ENCODE results near the gene MFAP4.

The MFAP4 gene

GRCh38 chr17:19384723-19385391, 2.1 kb downstream of the MFAP4 start:
- no peak for DNase-seq

GRCh38 chr17:19383681-19384470, 3.1 kb downstream of the MFAP4 start:
- DNase-seq: no peak

DNA sequence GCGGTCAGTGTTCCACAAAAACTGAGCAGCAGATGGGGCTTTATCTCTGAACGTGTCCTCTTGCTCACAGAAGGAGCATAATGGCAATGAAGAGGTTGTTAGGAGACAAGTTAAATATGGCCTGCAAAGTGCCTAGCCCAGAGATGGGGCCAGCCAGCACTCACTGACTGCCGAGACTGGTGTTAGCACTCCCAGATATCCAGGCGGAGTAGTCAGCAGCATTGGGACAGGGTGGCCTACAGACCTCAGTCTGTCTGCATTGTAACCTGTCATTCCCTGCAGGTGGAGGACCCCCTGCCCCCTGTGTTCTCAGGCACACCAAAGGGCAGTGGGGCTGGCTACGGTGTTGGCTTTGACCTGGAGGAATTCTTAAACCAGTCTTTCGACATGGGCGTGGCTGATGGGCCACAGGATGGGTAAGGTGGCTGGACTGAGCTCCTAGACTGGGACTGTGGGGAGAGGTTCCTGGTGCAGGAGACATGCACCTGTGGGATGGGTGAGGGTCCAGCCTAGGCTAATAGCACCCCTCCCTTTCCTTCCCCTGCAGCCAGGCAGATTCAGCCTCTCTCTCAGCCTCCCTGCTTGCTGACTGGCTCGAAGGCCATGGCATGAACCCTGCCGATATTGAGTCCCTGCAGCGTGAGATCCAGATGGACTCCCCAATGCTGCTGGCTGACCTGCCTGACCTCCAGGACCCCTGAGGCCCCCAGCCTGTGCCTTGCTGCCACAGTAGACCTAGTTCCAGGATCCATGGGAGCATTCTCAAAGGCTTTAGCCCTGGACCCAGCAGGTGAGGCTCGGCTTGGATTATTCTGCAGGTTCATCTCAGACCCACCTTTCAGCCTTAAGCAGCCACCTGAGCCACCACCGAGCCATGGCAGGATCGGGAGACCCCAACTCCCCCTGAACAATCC, 4.2 kb downstream of the MFAP4 start:
- no peak for DNase-seq

- DNase-seq: no peak
Measured at GRCh38 chr17:19381741-19382444, 5.1 kb downstream of the MFAP4 start.

DNA sequence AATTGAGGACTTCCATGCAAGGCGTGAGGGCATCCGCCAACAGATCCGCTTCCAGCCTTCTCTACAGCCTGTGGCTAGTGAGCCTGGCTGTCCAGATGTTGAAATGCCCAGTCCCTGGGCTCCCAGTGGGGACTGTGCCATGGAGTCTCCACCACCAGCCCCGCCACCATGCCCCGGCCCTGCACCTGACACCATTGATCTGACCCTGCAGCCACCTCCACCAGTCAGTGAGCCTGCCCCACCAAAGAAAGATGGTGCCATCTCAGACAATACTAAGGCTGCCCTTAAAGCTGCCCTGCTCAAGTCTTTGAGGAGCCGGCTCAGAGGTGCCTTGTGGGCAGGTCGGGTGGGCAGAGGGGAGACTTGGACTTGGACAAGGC, 5.6 kb downstream of the MFAP4 start:
- DNase-seq: no peak

DNA sequence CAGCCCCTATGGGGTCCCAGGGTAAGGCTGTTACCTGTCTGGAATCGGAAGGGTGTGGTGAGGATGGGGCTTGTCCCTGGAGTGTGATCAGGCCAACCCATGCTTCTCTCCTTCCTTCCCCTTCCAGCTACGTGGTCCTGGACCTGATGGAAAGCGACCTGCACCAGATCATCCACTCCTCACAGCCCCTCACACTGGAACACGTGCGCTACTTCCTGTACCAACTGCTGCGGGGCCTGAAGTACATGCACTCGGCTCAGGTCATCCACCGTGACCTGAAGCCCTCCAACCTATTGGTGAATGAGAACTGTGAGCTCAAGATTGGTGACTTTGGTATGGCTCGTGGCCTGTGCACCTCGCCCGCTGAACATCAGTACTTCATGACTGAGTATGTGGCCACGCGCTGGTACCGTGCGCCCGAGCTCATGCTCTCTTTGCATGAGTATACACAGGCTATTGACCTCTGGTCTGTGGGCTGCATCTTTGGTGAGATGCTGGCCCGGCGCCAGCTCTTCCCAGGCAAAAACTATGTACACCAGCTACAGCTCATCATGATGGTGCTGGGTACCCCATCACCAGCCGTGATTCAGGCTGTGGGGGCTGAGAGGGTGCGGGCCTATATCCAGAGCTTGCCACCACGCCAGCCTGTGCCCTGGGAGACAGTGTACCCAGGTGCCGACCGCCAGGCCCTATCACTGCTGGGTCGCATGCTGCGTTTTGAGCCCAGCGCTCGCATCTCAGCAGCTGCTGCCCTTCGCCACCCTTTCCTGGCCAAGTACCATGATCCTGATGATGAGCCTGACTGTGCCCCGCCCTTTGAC, 6.3 kb downstream of the MFAP4 start:
- DNase-seq: no peak

DNA sequence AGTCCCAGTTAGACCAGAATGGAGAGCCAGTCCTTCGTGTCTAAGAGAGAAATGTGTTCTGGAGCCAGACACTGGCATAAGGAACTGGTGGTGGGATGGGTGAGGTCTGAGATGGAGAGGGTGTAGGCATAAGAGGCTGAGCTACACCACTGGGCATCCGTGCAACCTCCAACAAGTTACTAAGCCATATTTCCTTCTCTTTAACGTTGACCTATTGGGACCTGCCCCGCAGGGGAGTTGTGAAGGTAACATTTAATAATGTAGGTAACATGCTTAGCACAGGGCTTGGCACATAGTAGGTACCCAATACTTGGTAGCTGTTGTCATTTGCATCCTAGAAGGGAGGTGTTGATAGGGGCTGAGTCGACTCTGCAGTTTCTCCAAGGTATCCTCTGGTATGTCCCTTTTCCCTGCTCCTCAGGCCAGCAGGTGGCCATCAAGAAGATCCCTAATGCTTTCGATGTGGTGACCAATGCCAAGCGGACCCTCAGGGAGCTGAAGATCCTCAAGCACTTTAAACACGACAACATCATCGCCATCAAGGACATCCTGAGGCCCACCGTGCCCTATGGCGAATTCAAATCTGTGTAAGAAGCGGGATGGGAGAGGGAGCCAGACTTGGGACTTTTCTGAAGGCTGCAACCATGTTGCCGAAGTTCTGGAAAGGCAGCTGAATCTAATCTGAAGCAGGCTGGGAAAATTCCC, 7.5 kb downstream of the MFAP4 start:
- no peak for DNase-seq

DNA sequence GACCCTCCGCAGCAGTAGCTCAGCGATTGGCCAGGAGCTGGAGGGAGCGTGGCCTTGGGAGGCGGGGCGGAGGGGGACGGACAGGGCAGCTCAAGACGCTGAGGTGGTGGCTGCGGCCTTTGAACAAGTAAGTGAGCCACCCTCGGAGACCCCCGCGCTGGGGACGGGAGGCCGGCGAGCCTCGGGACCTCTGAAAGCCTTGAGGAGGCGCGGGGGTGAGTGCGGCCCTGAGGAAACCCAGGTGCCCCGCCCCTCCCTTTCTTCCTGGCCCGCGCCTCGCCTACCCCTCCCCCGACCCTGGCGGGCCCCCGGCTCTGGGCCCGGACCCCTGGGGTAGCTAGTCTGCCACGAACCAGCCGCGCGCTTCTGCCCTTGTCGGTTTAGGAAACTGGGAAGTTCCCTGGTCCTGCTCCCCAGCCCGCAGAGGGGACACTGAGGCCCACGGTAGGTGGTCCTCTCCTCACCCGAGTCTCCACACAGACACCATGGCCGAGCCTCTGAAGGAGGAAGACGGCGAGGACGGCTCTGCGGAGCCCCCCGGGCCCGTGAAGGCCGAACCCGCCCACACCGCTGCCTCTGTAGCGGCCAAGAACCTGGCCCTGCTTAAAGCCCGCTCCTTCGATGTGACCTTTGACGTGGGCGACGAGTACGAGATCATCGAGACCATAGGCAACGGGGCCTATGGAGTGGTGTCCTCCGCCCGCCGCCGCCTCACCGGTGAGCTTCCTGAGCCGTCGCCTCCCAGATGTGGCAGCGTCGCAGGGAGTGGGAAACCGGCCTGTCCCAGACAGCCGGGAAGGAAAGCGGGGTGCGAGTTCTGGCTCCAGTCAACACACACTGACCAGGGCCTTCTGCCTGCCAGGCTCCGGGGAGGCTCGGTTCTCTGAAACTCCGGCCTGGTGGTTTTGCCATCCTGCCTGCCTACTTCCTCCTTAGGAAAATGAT, 8.3 kb downstream of the MFAP4 start, which contains the start of gene MAPK7:
Gene MAPK7, plus strand, starts transcription at position 83 of the 945 bp plus-strand sequence. Its CDS starts 403 bp downstream, at position 486.
- no peak for DNase-seq

DNA sequence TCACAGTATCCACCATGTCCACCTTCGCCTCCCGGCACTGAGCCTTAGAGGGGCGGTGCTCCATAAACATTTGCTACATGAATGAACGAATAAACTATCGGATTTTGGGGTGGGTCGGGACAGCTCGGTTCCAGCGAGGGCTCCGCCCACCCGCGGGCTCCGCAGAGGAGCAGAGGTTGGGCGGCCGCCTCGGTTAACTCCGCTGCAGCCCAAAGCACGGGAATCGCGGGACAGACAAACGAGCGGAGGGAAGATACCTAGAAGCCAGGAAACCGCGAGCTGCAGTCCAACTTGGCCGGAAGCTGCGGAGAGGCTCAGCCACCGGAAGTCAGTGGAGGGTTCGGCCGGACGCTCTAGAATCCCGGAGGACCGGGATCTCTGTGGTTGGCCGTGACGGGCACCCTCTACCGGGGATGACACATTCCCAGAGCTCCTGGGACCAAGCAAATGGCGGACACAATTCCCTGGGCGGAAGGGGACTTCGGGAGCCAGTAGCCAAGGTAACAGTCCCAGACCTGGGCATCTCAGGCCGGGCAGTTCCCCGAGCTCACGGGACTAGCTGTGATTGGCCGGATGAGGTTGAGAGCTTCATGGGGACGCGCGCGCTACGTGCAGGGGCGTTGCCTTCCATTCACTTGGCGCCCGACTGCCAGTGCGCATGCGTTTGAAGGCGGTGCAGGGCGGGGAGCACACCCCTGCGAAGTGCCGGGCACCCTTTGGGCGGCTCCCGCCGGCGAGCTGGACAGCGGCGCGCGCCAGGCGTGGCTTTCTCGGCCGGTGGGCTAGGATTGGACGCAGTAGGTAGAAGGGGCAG, 9.2 kb downstream of the MFAP4 start:
- DNase-seq: peak; percentile 96

DNA sequence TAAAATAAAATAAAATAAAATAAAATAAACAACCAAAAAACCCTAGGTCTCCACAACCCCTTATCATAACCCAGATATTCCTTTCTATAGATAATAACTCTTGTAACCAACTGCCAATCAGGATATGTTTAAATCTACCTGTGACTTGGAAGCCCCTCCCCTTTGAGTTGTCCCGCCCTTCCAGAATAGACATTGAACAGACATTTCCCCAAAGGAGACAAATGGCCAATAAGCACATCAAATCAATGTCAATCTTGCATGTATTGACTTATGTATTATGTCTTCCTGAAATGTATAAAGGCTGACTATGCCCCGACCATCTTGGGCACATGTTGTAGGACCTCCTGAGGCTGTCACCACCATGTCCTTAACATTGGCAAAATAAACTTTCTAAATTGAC, 10.2 kb downstream of the MFAP4 start:
- no peak for DNase-seq

DNA sequence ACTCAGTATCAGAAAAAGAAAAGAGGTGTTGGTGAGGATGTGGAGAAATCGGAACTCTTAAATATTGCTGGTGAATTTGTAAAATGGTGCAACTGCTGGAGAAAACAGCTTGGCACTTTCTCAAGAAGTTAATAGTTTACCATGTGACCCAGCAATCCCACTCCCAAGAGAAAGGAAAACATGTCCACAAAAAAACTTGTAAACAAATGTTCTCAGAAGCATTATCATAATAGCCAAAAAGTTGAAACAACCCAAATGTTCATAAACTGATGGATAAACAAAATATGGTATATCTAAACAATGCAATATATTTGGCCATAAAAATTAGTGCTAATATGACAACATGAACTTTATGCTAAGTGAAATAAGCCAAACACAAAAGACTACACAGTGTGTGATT, 11.3 kb downstream of the MFAP4 start:
- no peak for DNase-seq

GRCh38 chr17:19374136-19374535, 12.9 kb downstream of the MFAP4 start:
- DNase-seq: no peak

DNA sequence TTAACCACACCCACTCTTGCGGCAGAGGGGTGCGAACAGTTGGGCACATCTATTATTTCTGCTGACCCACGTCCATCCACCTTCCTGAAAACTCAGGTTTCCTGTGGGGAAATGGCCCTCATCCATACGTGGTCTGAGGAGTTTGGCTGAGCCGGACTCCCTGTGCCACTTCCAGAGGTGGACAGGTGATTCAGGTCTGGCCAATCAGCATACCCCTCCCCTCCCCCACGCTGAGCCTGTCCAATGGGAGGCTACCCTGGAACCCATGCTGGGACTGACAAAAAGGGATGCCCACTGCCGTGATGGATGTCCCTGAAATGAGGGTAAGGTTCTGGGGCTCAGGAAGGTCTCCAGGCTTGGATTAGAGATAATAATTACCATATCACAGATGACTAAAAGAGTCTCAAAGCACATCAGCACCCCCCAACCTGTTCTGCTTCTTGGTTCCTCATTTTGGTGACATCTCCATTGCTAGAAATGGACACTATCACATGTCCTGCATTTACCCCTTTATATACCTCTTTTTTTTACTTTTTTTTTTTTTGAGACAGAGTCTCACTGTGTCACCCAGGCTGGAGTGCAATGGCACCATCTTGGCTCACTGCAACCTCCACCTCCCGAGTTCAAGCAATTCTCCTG, 14.0 kb downstream of the MFAP4 start:
- DNase-seq: no peak

DNA sequence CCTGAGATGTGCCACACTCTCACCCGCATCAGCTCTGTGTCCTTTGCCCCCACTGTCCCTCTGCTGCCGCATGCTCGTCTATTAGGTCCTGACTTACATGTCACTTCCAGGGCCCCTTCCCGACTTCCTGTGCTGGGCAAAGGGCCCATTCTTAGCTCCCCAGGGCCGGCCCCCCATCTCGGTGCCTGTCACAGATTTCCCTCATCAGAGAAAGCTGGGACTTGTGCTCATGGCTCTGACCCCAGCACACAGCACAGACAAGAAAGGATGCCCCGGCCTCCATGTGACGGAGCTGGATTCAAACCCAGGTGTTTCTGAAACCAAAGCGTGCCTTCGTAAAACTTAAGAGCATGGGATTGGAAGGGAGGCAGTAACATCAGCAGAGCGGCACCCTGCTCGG, 14.6 kb downstream of the MFAP4 start:
- no peak for DNase-seq

DNA sequence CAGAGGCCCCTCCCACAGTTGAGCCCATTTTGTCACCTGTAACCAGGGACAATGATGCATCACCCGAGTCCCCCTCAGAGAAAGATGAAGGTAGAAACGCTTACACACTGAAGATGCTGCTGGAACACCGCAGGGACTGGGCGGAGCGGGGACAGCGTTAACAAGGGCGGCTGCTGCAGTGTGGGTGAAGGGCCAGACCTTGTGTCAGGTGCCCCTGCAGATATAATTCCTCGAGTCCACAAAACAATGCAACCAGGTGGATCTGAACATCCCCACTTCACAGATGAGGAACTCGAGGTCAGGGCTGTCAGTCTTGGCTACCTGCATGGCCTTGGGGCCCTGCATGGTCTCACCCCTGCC, 15.0 kb downstream of the MFAP4 start:
- DNase-seq: no peak

DNA sequence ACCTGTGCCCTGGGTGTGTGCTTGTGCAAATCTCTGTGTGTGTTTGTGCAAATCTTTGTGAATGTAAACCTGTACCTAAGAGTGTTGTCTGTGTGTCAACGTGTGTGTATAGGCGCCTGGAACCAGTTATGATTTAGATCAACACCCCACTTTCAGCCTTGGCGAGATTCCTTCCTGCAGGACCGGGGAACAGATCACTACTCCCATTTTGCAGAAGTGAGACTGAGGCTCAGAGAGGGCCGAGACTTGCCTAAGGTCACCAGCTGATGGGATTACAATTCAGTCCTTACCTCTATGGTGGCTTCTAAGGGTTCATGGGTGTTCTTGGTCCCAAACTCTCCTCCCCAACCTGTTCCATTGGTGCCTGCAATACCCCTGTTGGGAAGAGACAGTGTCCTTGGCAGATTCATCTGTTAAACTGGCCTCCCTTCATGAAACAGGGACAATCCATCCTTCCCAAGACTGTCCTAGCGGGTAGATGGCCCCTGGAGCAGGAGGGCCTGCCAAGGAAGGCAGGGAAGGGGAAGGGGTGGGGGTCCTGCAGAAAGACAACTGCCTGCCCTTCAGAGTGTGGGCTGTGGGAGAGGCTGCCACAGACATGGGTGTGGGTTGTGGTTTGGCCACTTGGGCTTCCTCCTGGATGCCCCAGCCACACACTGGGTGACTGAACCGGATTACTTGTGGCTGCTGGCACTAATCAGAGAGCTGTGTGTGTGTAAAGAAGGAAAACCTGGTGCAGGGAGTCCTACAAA, 15.6 kb downstream of the MFAP4 start:
- DNase-seq: no peak

GRCh38 chr17:19370493-19370960, 16.5 kb downstream of the MFAP4 start:
- no peak for DNase-seq
